Neural cell (in vitro differentiated cells): Measurements from ENCODE around the gene CDK8. TPM values are rescaled to one million over a fixed set of nuclear protein-coding genes. Genes with fewer than 3 reads are reported as not detected.

Source experiments
- H2AFZ ChIP-seq: fragments of 200-600, 300-800 bp; sonication (generic), shearing (Covaris generic); 2 replicates; pipeline ENCODE4 v1.6.0; 2014; ENCODE audit warnings: low read depth, mild to moderate bottlenecking, antibody characterized with exemption, low read length, moderate library complexity
- H3F3A ChIP-seq: fragments of 200-600 bp; shearing (Covaris generic); 2 replicates; pipeline ENCODE4 v1.6.1; 2016; ENCODE audit warnings: mild to moderate bottlenecking, moderate library complexity, mixed read lengths, antibody characterized with exemption, low read length; ENCODE audit not compliant: insufficient read depth, poor library complexity, severe bottlenecking
- H3K27ac ChIP-seq: fragments of 200-600, 300-800 bp; sonication (generic), shearing (Covaris generic); 2 replicates; pipeline ENCODE4 v1.5.1; 2014; ENCODE audit warnings: mild to moderate bottlenecking, low read length, moderate library complexity
- H3K27me3 ChIP-seq: fragments of 300-800, 200-600 bp; sonication (generic), shearing (Covaris generic); 2 replicates; pipeline ENCODE4 v1.6.0; 2014; ENCODE audit warnings: mild to moderate bottlenecking, low read depth, low read length, moderate library complexity; ENCODE audit not compliant: insufficient read depth
- H3K36me3 ChIP-seq: fragments of 300-800, 200-600 bp; sonication (generic), shearing (Covaris generic); 2 replicates; pipeline ENCODE4 v1.5.1; 2014; ENCODE audit warnings: mild to moderate bottlenecking, antibody characterized with exemption, low read length, moderate library complexity; ENCODE audit not compliant: insufficient read depth
- H3K4me2 ChIP-seq: fragments of 300-800, 200-600 bp; sonication (generic), shearing (Covaris generic); 2 replicates; pipeline ENCODE4 v1.6.0; 2014; ENCODE audit warnings: mild to moderate bottlenecking, low read length
- H3K4me3 ChIP-seq: fragments of 300-800, 200-600 bp; sonication (generic), shearing (Covaris generic); 2 replicates; pipeline ENCODE4 v1.5.1; 2014; ENCODE audit warnings: mild to moderate bottlenecking, low read length, moderate library complexity
- H3K79me2 ChIP-seq: fragments of 200-600 bp; shearing (Covaris generic); replicated peaks from 2 replicates; pipeline ENCODE4 v1.6.0; 2014; ENCODE audit warnings: mild to moderate bottlenecking, low read length, moderate library complexity; ENCODE audit not compliant: insufficient read depth
- H3K9ac ChIP-seq: fragments of 300-800, 200-600 bp; sonication (generic), shearing (Covaris generic); 2 replicates; pipeline ENCODE4 v1.6.1; 2016; ENCODE audit warnings: mild to moderate bottlenecking, low read length, mixed read lengths
- H3K9me2 ChIP-seq: fragments of 200-600 bp; shearing (Covaris generic); 2 replicates; pipeline ENCODE4 v1.6.1; 2016; ENCODE audit warnings: mild to moderate bottlenecking, low read length, mixed read lengths; ENCODE audit not compliant: insufficient read depth
- H3K9me3 ChIP-seq: fragments of 200-600, 300-800 bp; sonication (generic), shearing (Covaris generic); 2 replicates; pipeline ENCODE4 v1.6.1; 2016; ENCODE audit warnings: mild to moderate bottlenecking, mixed run types, low read length, moderate library complexity, mixed read lengths
- H4K20me1 ChIP-seq: fragments of 200-600 bp; shearing (Covaris generic); 2 replicates; pipeline ENCODE4 v1.6.1; 2016; ENCODE audit warnings: mild to moderate bottlenecking, mixed run types; ENCODE audit not compliant: insufficient read depth
- CTCF ChIP-seq: fragments of 450-650 bp; IDR thresholded peaks from 2 replicates; pipeline ENCODE4 v1.5.1; 2014; ENCODE audit warnings: antibody characterized with exemption, mild to moderate bottlenecking, moderate library complexity; ENCODE audit not compliant: poor library complexity, severe bottlenecking
- EP300 ChIP-seq: fragments of 450-650 bp; conservative IDR thresholded peaks from 2 replicates; pipeline ENCODE4 v1.6.1; 2014; ENCODE audit warnings: antibody characterized with exemption, mild to moderate bottlenecking, moderate library complexity; ENCODE audit not compliant: poor library complexity, severe bottlenecking
- EZH2 ChIP-seq: fragments of 200-600, 300-800 bp; shearing (Covaris generic), sonication (generic); IDR thresholded peaks from 2 replicates; pipeline ENCODE4 v1.6.1; 2014; ENCODE audit warnings: antibody characterized with exemption, low read length, borderline replicate concordance, mild to moderate bottlenecking; ENCODE audit not compliant: insufficient read depth, poor library complexity, severe bottlenecking
- MXI1 ChIP-seq: fragments of 450-650 bp; conservative IDR thresholded peaks from 2 replicates; pipeline ENCODE4 v1.6.1; 2014; ENCODE audit warnings: antibody characterized with exemption, mild to moderate bottlenecking; ENCODE audit not compliant: poor library complexity, severe bottlenecking
- POLR2AphosphoS5 ChIP-seq: IDR thresholded peaks from 2 replicates; pipeline ENCODE4 v1.6.1; 2012
- RAD21 ChIP-seq: fragments of 450-650 bp; conservative IDR thresholded peaks from 2 replicates; pipeline ENCODE4 v1.6.1; 2014; ENCODE audit warnings: antibody characterized with exemption, mild to moderate bottlenecking, moderate library complexity
- REST ChIP-seq: IDR thresholded peaks from 2 replicates; pipeline ENCODE4 v1.6.1; 2012; ENCODE audit warnings: borderline replicate concordance
- SMC3 ChIP-seq: fragments of 450-650 bp; conservative IDR thresholded peaks from 2 replicates; pipeline ENCODE4 v1.6.1; 2014; ENCODE audit warnings: antibody characterized with exemption, mild to moderate bottlenecking, moderate library complexity; ENCODE audit not compliant: poor library complexity
- TAF1 ChIP-seq: IDR thresholded peaks from 2 replicates; pipeline ENCODE4 v1.6.1; 2012; ENCODE audit warnings: low read depth
- polyA plus RNA-seq: library from polyadenylated mRNA; depleted of rRNA; stranded (reverse); fragments of >200 nt; gene quantifications from 2 replicates; pipeline ENCODE4 v1.2.3, GENCODE V29; 2014

CDK8 gene
- polyA plus RNA-seq, 1 donor from 2014 or later: 58.9 TPM

- Histone ChIP-seq H3K27me3 (no peaks in the 10 kb centered on the region), H3K79me2 (no peaks in the 10 kb centered on the region), H3K9ac (no peak overlapping the region), H3K36me3 (peaks cover 2% of the 10 kb centered on the region), H3K9me3 (no peaks in the 10 kb centered on the region), H3K9me2 (no peaks in the 10 kb centered on the region), H4K20me1 (no peaks in the 10 kb centered on the region), H2AFZ (no peak overlapping the region), H3K27ac (no peak overlapping the region), H3K4me2 (no peak overlapping the region), H3F3A (no peaks in the 10 kb centered on the region), H3K4me3 (no peak overlapping the region)
- no peak for TF ChIP-seq TAF1
These were observed 152.9 kb downstream of the CDK8 start for GRCh38 chr13:26406791-26407190.

GRCh38 chr13:26411206-26411605 lies 157.3 kb downstream of the CDK8 start:
- H2AFZ ChIP-seq: no peak overlapping the region
- H3K4me2 ChIP-seq: no peak overlapping the region
- no peaks in the 10 kb centered on the region for H3K9me2 ChIP-seq
- no peak overlapping the region for H3K4me3 ChIP-seq
- H3K9me3 ChIP-seq: peaks cover 3% of the 10 kb centered on the region
- H3K36me3 ChIP-seq: no peaks in the 10 kb centered on the region
- no peak overlapping the region for H3K27ac ChIP-seq
- TF ChIP-seq EZH2 (no peak), REST (no peak), TAF1 (no peak), RAD21 (no peak), CTCF (no peak), MXI1 (no peak), EP300 (no peak), POLR2AphosphoS5 (no peak), SMC3 (no peak)
- H3F3A ChIP-seq: no peaks in the 10 kb centered on the region
- no peaks in the 10 kb centered on the region for H4K20me1 ChIP-seq
- H3K79me2 ChIP-seq: no peaks in the 10 kb centered on the region
- H3K27me3 ChIP-seq: no peaks in the 10 kb centered on the region
- no peak overlapping the region for H3K9ac ChIP-seq

GRCh38 chr13:26412263-26412662 lies 158.3 kb downstream of the CDK8 start:
- Histone ChIP-seq H3K79me2 (no peaks in the 10 kb centered on the region), H2AFZ (no peak overlapping the region), H4K20me1 (no peaks in the 10 kb centered on the region), H3K9ac (no peak overlapping the region), H3K27me3 (no peaks in the 10 kb centered on the region), H3K36me3 (no peaks in the 10 kb centered on the region), H3K9me2 (no peaks in the 10 kb centered on the region), H3K4me3 (no peak overlapping the region), H3K4me2 (no peak overlapping the region), H3K9me3 (peaks cover 3% of the 10 kb centered on the region), H3F3A (no peaks in the 10 kb centered on the region), H3K27ac (no peak overlapping the region)
- no peak for TF ChIP-seq POLR2AphosphoS5
